ENCODE measurements around the gene SLC44A3. TPM values are rescaled to one million over a fixed set of nuclear protein-coding genes. Genes with fewer than 3 reads are reported as not detected.
A peak's percentile ranks its signal among the peaks of the same experiment; 100 is the strongest.

SLC44A3 gene
- total and polyA plus RNA-seq, 2 of the 4 experiments (the other 2 are of a cell fraction): 0.31 to 0.54 TPM

DNA sequence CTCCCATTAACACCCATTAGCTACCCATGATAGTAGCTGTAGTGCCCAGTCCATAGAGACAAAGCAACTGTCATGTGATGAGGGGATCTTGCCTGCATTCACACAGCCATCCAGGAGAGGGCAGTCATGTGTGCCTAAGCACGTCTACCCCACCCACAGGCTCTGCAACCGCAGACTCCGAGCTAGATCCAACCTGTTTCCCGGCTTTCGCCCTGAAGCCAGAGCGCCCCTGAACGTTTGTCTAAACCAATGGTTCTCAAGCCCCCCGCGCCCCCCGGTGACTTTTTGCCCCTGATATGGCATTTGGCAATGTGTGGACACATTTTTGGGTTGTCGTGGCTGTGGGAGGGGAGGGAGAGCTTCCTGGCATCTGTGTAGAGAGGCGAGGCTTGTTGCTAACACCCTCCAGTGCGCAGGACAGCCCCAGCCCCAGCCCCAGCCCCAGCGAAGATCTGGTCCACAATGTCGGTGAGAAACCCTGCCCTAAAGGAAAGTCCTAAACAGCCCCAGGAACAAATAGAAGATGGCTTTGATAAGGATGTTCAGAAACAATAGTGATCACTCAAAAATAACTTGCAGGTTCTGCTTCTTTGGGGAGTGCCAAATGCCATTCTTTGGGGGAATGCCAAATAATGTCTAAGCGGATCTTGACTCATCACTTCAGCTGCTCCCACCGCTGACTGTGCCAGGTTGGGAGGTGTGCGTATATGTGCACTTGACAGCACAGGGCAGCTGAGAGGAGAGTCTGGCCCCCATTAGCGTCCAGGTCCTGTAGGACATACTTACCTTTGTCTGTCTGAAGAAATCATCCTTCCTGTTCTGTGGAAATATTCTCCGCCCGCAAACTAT lies 34.5 kb downstream of the SLC44A3 start:
- in situ Hi-C loops (cut with MboI; ENCODE audit: low sequenced_read_pairs): loop anchor here (5.0 kb wide), 2 partner anchors 53 to 188 kb away; no protein-coding TSS in a partner anchor
- peak overlapping the region; percentile 38 for H3K27ac ChIP-seq (ENCODE audit: insufficient read depth, low read length)
- no peaks in the 10 kb centered on the region for H3K27me3 ChIP-seq (ENCODE audit: control insufficient read depth, insufficient read depth, low read length)
- H3K9me3 ChIP-seq (ENCODE audit: control insufficient read depth, insufficient read depth, low read length): no peaks in the 10 kb centered on the region
- no peak overlapping the region; the same call in 1 of the 2 replicates for H3K18ac ChIP-seq (ENCODE audit: low read depth, low read length)
- no peaks in the 10 kb centered on the region; the same call in 1 of the 2 replicates for H4K20me1 ChIP-seq (ENCODE audit: insufficient read depth, low read length)
- no peak overlapping the region for H3K23ac ChIP-seq (ENCODE audit: low read depth, low read length)
- peak overlapping the region; percentile 61; the same call in 2 of the 3 replicates for H2BK15ac ChIP-seq (ENCODE audit: low read depth, low read length)
- H2AK5ac ChIP-seq (ENCODE audit: low read depth, low read length): peak overlapping the region; percentile 65
- WGBS, 2 experiments (ENCODE audit: extremely low coverage in 2 of 2, insufficient read length in 1 of 2): 92% methylated on average over 2 of the region's 21 CpGs; no CpG with 5 or more reads in 1 of the 2 experiments
- intact Hi-C loops (cut with micrococcal nuclease): loop anchor here (1.0 to 5.0 kb wide), 5 partner anchors 30 to 380 kb away; partner anchors contain the start of gene RWDD3
- no peak overlapping the region for H4K5ac ChIP-seq (ENCODE audit: low read depth, low read length)
- peak overlapping the region; percentile 75 for H3K14ac ChIP-seq (replicated peaks; ENCODE audit: low read depth, low read length)
- peak overlapping the region; percentile 76; the same call in 1 of the 2 replicates for H2BK20ac ChIP-seq (ENCODE audit: low read depth, low read length)
- H3K4me3 ChIP-seq (ENCODE audit: insufficient read depth, low read depth, low read length): peak overlapping the region; percentile 41
- peaks cover 5% of the 10 kb centered on the region for H3K9me1 ChIP-seq (ENCODE audit: insufficient read depth, low read length)
- H4K8ac ChIP-seq (ENCODE audit: low read depth in 2 of 2, low read length in 2 of 2): peak overlapping the region in 1 of 2 experiments; percentile 71; a peak in 1 of 4 replicates
- H2BK120ac ChIP-seq (ENCODE audit: low read depth, low read length): peak overlapping the region; percentile 87
- DNase-seq: peak; percentile 92
- CTCF ChIA-PET: interaction anchor here (0.5 to 3.6 kb wide), 34 partner anchors 9 to 383 kb away, joined by 3 to 35 read pairs (median 4); partner anchors contain the start of gene RWDD3
- H2AK9ac ChIP-seq (replicated peaks; ENCODE audit: low read depth, low read length, poor library complexity): peak overlapping the region; percentile 56
- dilution Hi-C loops (cut with HindIII; ENCODE audit: low sequenced_read_pairs, unreplicated experiment): no loop called here
- H3K79me1 ChIP-seq (ENCODE audit: low read depth in 1 of 2, low read length in 2 of 2): peaks cover 0 to 11% of the 10 kb centered on the region in 2 experiments; a peak in 2 of 4 replicates
- POLR2A ChIA-PET (ENCODE audit: unreplicated experiment): interaction anchor here (0.8 kb wide), 1 partner anchor 189 kb away, joined by 3 read pairs; no protein-coding TSS in a partner anchor
- H3K4me2 ChIP-seq (ENCODE audit: low read depth, low read length): peak overlapping the region; percentile 67
- peak; percentile 96 for ATAC-seq (ENCODE audit: low read depth)
- H3K56ac ChIP-seq (ENCODE audit: extremely low read depth, insufficient read depth, low read length): no peak overlapping the region
- peak overlapping the region; percentile 84 for H2AFZ ChIP-seq (replicated peaks; ENCODE audit: low read length, poor library complexity)
- H3K9ac ChIP-seq (ENCODE audit: low read depth, low read length): peak overlapping the region; percentile 35; the same call in 1 of the 2 replicates
- H4K91ac ChIP-seq (ENCODE audit: insufficient read depth, low read depth, low read length): peak overlapping the region; percentile 78; the same call in 1 of the 2 replicates
- no peaks in the 10 kb centered on the region for H3K36me3 ChIP-seq (ENCODE audit: control insufficient read depth, insufficient read depth, low read length)
- peaks cover 5% of the 10 kb centered on the region for H3K4me1 ChIP-seq (ENCODE audit: control insufficient read depth, insufficient read depth, low read length)
- BruUV-seq (replicated peaks): no TSS peak
- peak overlapping the region; percentile 92 for H3K4ac ChIP-seq (ENCODE audit: low read depth, low read length)
- H2BK5ac ChIP-seq (ENCODE audit: low read depth, low read length, poor library complexity, severe bottlenecking): peak overlapping the region; percentile 59
- no peak for TF ChIP-seq NFE2L2 (IDR thresholded peaks at IDR 0.05; ENCODE audit: low read depth, low read length)
- peak; percentile 66 for TF ChIP-seq RCOR1 (IDR thresholded peaks at IDR 0.05; ENCODE audit: insufficient replicate concordance, low read length)
- peak; percentile 59 for TF ChIP-seq FOS (IDR thresholded peaks at IDR 0.05; ENCODE audit: low read depth, low read length)
- TF ChIP-seq, protein P1, sequence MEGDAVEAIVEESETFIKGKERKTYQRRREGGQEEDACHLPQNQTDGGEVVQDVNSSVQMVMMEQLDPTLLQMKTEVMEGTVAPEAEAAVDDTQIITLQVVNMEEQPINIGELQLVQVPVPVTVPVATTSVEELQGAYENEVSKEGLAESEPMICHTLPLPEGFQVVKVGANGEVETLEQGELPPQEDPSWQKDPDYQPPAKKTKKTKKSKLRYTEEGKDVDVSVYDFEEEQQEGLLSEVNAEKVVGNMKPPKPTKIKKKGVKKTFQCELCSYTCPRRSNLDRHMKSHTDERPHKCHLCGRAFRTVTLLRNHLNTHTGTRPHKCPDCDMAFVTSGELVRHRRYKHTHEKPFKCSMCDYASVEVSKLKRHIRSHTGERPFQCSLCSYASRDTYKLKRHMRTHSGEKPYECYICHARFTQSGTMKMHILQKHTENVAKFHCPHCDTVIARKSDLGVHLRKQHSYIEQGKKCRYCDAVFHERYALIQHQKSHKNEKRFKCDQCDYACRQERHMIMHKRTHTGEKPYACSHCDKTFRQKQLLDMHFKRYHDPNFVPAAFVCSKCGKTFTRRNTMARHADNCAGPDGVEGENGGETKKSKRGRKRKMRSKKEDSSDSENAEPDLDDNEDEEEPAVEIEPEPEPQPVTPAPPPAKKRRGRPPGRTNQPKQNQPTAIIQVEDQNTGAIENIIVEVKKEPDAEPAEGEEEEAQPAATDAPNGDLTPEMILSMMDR (conservative IDR thresholded peaks at IDR 0.05; ENCODE audit: low read depth, low read length): peak; percentile 97
- TF ChIP-seq, protein P2, sequence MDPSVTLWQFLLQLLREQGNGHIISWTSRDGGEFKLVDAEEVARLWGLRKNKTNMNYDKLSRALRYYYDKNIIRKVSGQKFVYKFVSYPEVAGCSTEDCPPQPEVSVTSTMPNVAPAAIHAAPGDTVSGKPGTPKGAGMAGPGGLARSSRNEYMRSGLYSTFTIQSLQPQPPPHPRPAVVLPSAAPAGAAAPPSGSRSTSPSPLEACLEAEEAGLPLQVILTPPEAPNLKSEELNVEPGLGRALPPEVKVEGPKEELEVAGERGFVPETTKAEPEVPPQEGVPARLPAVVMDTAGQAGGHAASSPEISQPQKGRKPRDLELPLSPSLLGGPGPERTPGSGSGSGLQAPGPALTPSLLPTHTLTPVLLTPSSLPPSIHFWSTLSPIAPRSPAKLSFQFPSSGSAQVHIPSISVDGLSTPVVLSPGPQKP (IDR thresholded peaks at IDR 0.05; ENCODE audit: borderline replicate concordance, low read depth, low read length): no peak
- peak; percentile 41; the same call in 1 of the 2 replicates for TF ChIP-seq MAZ (IDR thresholded peaks at IDR 0.05; ENCODE audit: borderline replicate concordance, low read depth, low read length)
- TF ChIP-seq, protein P3, sequence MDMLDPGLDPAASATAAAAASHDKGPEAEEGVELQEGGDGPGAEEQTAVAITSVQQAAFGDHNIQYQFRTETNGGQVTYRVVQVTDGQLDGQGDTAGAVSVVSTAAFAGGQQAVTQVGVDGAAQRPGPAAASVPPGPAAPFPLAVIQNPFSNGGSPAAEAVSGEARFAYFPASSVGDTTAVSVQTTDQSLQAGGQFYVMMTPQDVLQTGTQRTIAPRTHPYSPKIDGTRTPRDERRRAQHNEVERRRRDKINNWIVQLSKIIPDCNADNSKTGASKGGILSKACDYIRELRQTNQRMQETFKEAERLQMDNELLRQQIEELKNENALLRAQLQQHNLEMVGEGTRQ (IDR thresholded peaks at IDR 0.05; ENCODE audit: low read depth, low read length): peak; percentile 84
- no peak for TF ChIP-seq MAFK (IDR thresholded peaks at IDR 0.05; ENCODE audit: low read depth, low read length)
- TF ChIP-seq SMC3 (IDR thresholded peaks at IDR 0.05; ENCODE audit: low read depth, low read length): peak; percentile 98
- TF ChIP-seq RFX5 (IDR thresholded peaks at IDR 0.05; ENCODE audit: low read depth, low read length): no peak
- 0 out of 2 replicates have a peak, but pooled peaks have one; percentile 10 for TF ChIP-seq CEBPB (IDR thresholded peaks at IDR 0.05; ENCODE audit: low read depth, low read length)

Measured in IMR-90 (cell line).